WTC11 (cell line): Measurements from ENCODE around the gene OR52K2.

Source experiments
- ATF1 ChIP-seq: sonication (generic); formaldehyde crosslinking; IDR thresholded peaks from 2 replicates; pipeline ENCODE4 v1.8.1; 2023; ENCODE audit warnings: mild to moderate bottlenecking, moderate library complexity, missing genetic modification reagents
- CREB1 ChIP-seq: sonication (generic); formaldehyde crosslinking; IDR thresholded peaks from 2 replicates; pipeline ENCODE4 v1.8.0; 2023; ENCODE audit warnings: mild to moderate bottlenecking, missing genetic modification reagents
- IRF2 ChIP-seq: sonication (generic); formaldehyde crosslinking; IDR thresholded peaks from 2 replicates; pipeline ENCODE4 v1.8.0; 2022; ENCODE audit warnings: low read depth, missing genetic modification reagents, borderline replicate concordance
- ZNF512 ChIP-seq: sonication (generic); formaldehyde crosslinking; IDR thresholded peaks from 2 replicates; pipeline ENCODE4 v1.8.1; 2022; ENCODE audit warnings: missing genetic modification reagents, borderline replicate concordance
- TF ChIP-seq, protein P1 (sequence below): sonication (generic); formaldehyde crosslinking; IDR thresholded peaks from 2 replicates; pipeline ENCODE4 v1.8.1; 2023; ENCODE audit warnings: mild to moderate bottlenecking, missing genetic modification reagents, moderate library complexity
- TF ChIP-seq, protein P2 (sequence below): fragments of 200-600 bp; IDR thresholded peaks from 2 replicates; pipeline ENCODE4 v1.8.0; 2022; ENCODE audit warnings: antibody characterized with exemption
- TF ChIP-seq, protein P3 (sequence below): fragments of 250-450 bp; sonication (Bioruptor Pico); IDR thresholded peaks from 2 replicates; pipeline ENCODE4 v2.1.2; 2022; ENCODE audit warnings: mild to moderate bottlenecking, moderate library complexity

DNA sequence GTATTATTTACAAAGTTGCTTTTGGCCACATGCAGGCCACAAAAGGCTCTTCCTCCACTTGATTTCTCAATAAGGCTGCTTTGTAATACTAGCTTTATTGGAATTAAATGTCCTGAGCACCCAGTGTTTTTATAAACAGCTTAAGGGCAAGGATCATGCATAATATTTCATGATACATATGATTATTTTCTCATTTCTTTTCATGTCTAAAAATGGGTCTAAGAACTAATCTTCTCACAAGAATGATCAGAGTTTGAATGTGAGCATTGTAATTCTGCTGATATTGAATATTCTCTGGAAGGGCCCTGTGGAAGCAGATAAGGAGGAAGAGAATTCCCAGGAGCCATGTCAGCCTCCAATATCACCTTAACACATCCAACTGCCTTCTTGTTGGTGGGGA, at the start of gene OR52K2:
- TF ChIP-seq, protein P1, sequence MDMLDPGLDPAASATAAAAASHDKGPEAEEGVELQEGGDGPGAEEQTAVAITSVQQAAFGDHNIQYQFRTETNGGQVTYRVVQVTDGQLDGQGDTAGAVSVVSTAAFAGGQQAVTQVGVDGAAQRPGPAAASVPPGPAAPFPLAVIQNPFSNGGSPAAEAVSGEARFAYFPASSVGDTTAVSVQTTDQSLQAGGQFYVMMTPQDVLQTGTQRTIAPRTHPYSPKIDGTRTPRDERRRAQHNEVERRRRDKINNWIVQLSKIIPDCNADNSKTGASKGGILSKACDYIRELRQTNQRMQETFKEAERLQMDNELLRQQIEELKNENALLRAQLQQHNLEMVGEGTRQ (CRISPR knock-in tag), result no peak
- no peak for TF ChIP-seq CREB1
- TF ChIP-seq, protein P2, sequence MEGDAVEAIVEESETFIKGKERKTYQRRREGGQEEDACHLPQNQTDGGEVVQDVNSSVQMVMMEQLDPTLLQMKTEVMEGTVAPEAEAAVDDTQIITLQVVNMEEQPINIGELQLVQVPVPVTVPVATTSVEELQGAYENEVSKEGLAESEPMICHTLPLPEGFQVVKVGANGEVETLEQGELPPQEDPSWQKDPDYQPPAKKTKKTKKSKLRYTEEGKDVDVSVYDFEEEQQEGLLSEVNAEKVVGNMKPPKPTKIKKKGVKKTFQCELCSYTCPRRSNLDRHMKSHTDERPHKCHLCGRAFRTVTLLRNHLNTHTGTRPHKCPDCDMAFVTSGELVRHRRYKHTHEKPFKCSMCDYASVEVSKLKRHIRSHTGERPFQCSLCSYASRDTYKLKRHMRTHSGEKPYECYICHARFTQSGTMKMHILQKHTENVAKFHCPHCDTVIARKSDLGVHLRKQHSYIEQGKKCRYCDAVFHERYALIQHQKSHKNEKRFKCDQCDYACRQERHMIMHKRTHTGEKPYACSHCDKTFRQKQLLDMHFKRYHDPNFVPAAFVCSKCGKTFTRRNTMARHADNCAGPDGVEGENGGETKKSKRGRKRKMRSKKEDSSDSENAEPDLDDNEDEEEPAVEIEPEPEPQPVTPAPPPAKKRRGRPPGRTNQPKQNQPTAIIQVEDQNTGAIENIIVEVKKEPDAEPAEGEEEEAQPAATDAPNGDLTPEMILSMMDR, result no peak
- no peak for TF ChIP-seq ATF1 (CRISPR knock-in tag)
- no peak for TF ChIP-seq IRF2 (CRISPR knock-in tag)
- no peak for TF ChIP-seq ZNF512 (CRISPR knock-in tag)
- TF ChIP-seq, protein P3, sequence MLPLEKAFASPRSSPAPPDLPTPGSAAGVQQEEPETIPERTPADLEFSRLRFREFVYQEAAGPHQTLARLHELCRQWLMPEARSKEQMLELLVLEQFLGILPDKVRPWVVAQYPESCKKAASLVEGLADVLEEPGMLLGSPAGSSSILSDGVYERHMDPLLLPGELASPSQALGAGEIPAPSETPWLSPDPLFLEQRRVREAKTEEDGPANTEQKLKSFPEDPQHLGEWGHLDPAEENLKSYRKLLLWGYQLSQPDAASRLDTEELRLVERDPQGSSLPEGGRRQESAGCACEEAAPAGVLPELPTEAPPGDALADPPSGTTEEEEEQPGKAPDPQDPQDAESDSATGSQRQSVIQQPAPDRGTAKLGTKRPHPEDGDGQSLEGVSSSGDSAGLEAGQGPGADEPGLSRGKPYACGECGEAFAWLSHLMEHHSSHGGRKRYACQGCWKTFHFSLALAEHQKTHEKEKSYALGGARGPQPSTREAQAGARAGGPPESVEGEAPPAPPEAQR (CRISPR knock-in tag), result no peak
